ENCODE results near the gene ZDHHC20. TPM values are rescaled to one million over a fixed set of nuclear protein-coding genes. Genes with fewer than 3 reads are reported as not detected.

ZDHHC20 gene
- total RNA-seq, 5 donors from 2014 or later (not counting 1 experiment from before 2014, with no cell fraction given), result 60.1 to 73.8 (median 68.0) TPM

Other genes starting within 250 kb of the ZDHHC20 start
- gene MICU2, start 144.9 kb upstream of the ZDHHC20 start, total RNA-seq, result 10 to 100 TPM; 30.6 to 40.6 (median 38.6) TPM
- gene FGF9, start 211.8 kb upstream of the ZDHHC20 start, total RNA-seq, result 1 to 10 TPM; 1.2 to 3.7 (median 2.9) TPM